ENCODE measurements around the gene HIPK2. TPM values are rescaled to one million over a fixed set of nuclear protein-coding genes. Genes with fewer than 3 reads are reported as not detected.

Gene HIPK2
- polyA plus RNA-seq, 2 of the 4 experiments (the other 2 are of a cell fraction), result 11.3 to 12.1 TPM

GRCh38 chr7:139560199-139560598 lies 217.6 kb downstream of the HIPK2 start:
- H3K4me3 ChIP-seq, result no peak overlapping the region
- H3K27ac ChIP-seq, result no peak overlapping the region
- no peaks in the 10 kb centered on the region for H3K9me3 ChIP-seq
- DNase-seq (ENCODE audit: low read depth in 1 of 2, low spot score in 1 of 2), result no peak
- ATAC-seq, result no peak
- ChIA-PET CTCF (interaction anchor here (0.6 to 1.8 kb wide), 5 partner anchors 11 to 130 kb away, joined by 3 to 5 read pairs (median 3); no protein-coding TSS in a partner anchor), POLR2A (no interaction called here)
- no peak for FAIRE-seq
- TF ChIP-seq SREBF2 (IDR thresholded peaks at IDR 0.05) (no peak), EP300 (IDR thresholded peaks at IDR 0.05) (no peak), KDM1A (IDR thresholded peaks at IDR 0.05; ENCODE audit: low read depth) (0 out of 2 replicates have a peak, but pooled peaks have one; percentile 42)
- no peaks in the 10 kb centered on the region for H3K4me1 ChIP-seq
- no peak overlapping the region for H3K4me2 ChIP-seq
- WGBS (ENCODE audit: missing lambda C conversion rate), result 92% methylated on average over 2 of the region's 2 CpGs

- no peaks in the 10 kb centered on the region for H3K9me3 ChIP-seq
- H3K4me1 ChIP-seq, result no peaks in the 10 kb centered on the region
- ATAC-seq (peak in 1 of 2 experiments; percentile 42; a peak in 3 of 6 replicates), FAIRE-seq (no peak), DNase-seq (ENCODE audit: low read depth in 1 of 2, low spot score in 1 of 2) (no peak)
- no peak for TF ChIP-seq CBX8 (IDR thresholded peaks at IDR 0.05)
- no peak for TF ChIP-seq USF2 (IDR thresholded peaks at IDR 0.05)
- TF ChIP-seq REST (IDR thresholded peaks at IDR 0.05), result no peak
- no peak for TF ChIP-seq HMGXB4 (CRISPR knock-in tag; IDR thresholded peaks at IDR 0.05; ENCODE audit: borderline replicate concordance)
- TF ChIP-seq EHF (CRISPR knock-in tag; IDR thresholded peaks at IDR 0.05), result no peak
- TF ChIP-seq BHLHE40 (IDR thresholded peaks at IDR 0.05; ENCODE audit: low read depth, low read length), result no peak
- no peak for TF ChIP-seq TFCP2L1 (CRISPR knock-in tag; IDR thresholded peaks at IDR 0.05)
- TF ChIP-seq CTCF (IDR thresholded peaks at IDR 0.05), result no peak
- TF ChIP-seq MYC (IDR thresholded peaks at IDR 0.05; ENCODE audit: borderline replicate concordance, low read length), result no peak
- TF ChIP-seq NPAS2 (CRISPR knock-in tag; IDR thresholded peaks at IDR 0.05; ENCODE audit: borderline replicate concordance), result no peak
- TF ChIP-seq POLR2A (IDR thresholded peaks at IDR 0.05; ENCODE audit: low read length), result no peak
- no peak for TF ChIP-seq KDM5A (IDR thresholded peaks at IDR 0.05)
- TF ChIP-seq CEBPB (IDR thresholded peaks at IDR 0.05), result no peak
- TF ChIP-seq ZNF302 (CRISPR knock-in tag; IDR thresholded peaks at IDR 0.05), result no peak
- no peak for TF ChIP-seq FOSB (CRISPR knock-in tag; IDR thresholded peaks at IDR 0.05)
- CTCF ChIA-PET, result interaction anchor here (0.6 to 3.1 kb wide), 5 partner anchors 9 to 59 kb away, joined by 3 to 13 read pairs (median 3); no protein-coding TSS in a partner anchor
- no peak overlapping the region for H3K4me3 ChIP-seq
- H3K4me2 ChIP-seq, result no peak overlapping the region
- POLR2A ChIA-PET, result no interaction called here
- WGBS (ENCODE audit: missing lambda C conversion rate), result 88% methylated on average over 18 of the region's 18 CpGs
- no peak overlapping the region for H3K27ac ChIP-seq
Measured at GRCh38 chr7:139559364-139560105, 218.3 kb downstream of the HIPK2 start.

Measured in A549 (cell line).